SK-N-MC (cell line): ENCODE data around the gene MAGI2.

Experiments
- EZH2 ChIP-seq: fragments of 200-600 bp; sonication (generic); IDR thresholded peaks from one replicate; pipeline ENCODE4 v1.6.1; 2017; ENCODE audit warnings: antibody characterized with exemption
- FOXP2 ChIP-seq: optimal IDR thresholded peaks from 2 replicates; pipeline ENCODE3; 2011; ENCODE audit warnings: mild to moderate bottlenecking, moderate library complexity; ENCODE audit not compliant: insufficient read depth; ENCODE audit errors: extremely low read length, control extremely low read depth
- POLR2AphosphoS5 ChIP-seq: IDR thresholded peaks from 2 replicates; pipeline ENCODE4 v1.6.1; 2012; ENCODE audit warnings: mild to moderate bottlenecking, low read depth, low read length, borderline replicate concordance

GRCh38 chr7:78542541-78542940 lies 910.9 kb downstream of the MAGI2 start:
- TF ChIP-seq POLR2AphosphoS5, result no peak
- no peak for TF ChIP-seq EZH2
- no peak for TF ChIP-seq FOXP2
